ENCODE data around the gene SDC3. TPM values are rescaled to one million over a fixed set of nuclear protein-coding genes. Genes with fewer than 3 reads are reported as not detected.

Gene SDC3
- polyA plus RNA-seq (2013, experiment 1 of 2), result 102 TPM
- 102 TPM for polyA plus RNA-seq (2013, experiment 2 of 2)

- WGBS, result 6% methylated on average over 39 of the region's 68 CpGs
- H3K4me1 ChIP-seq (ENCODE audit: control insufficient read depth, insufficient read depth, low read depth, low read length), result peaks cover 27% of the 10 kb centered on the region
- H4K8ac ChIP-seq (ENCODE audit: low read length), result peak within 1 kb of the TSS; percentile 20
- peak within 1 kb of the TSS; percentile 73 to 83 for H2BK12ac ChIP-seq (ENCODE audit: low read length in 2 of 2)
- no peaks in the 10 kb centered on the region for H3K9me3 ChIP-seq (ENCODE audit: control insufficient read depth, low read length)
- peak within 1 kb of the TSS in 1 of 2 experiments; percentile 87 for H3K23ac ChIP-seq (ENCODE audit: low read length in 2 of 2)
- H4K91ac ChIP-seq (ENCODE audit: low read length), result peak within 1 kb of the TSS; percentile 47
- peak within 1 kb of the TSS; percentile 29 to 92 for H3K14ac ChIP-seq (ENCODE audit: low read length in 2 of 2)
- no peak within 1 kb of the TSS for H2BK15ac ChIP-seq (ENCODE audit: low read depth, poor library complexity, severe bottlenecking)
- DNase-seq, result no peak
- H2BK5ac ChIP-seq (ENCODE audit: low read depth, low read length, poor library complexity, severe bottlenecking), result no peak within 1 kb of the TSS
- no peak within 1 kb of the TSS for H2AK5ac ChIP-seq (ENCODE audit: low read length, severe bottlenecking)
- H3K36me3 ChIP-seq (ENCODE audit: control insufficient read depth in 1 of 2, insufficient read depth in 2 of 2, low read depth in 1 of 2, low read length in 2 of 2), result peaks cover 0 to 3% of the 10 kb centered on the region in 2 experiments
- peak within 1 kb of the TSS; percentile 78 for H3K9ac ChIP-seq (ENCODE audit: low read length)
- H3K27me3 ChIP-seq (ENCODE audit: control insufficient read depth in 1 of 2, insufficient read depth in 1 of 2, low read length in 2 of 2), result peaks cover 0 to 6% of the 10 kb centered on the region in 2 experiments
- H3K4me3 ChIP-seq (ENCODE audit: insufficient read depth in 1 of 2, low read depth in 1 of 2, low read length in 2 of 2), result peak within 1 kb of the TSS; percentile 63 to 78
- peak within 1 kb of the TSS; percentile 53 to 75 for H3K18ac ChIP-seq (ENCODE audit: low read depth in 1 of 2, low read length in 2 of 2)
- H3K4ac ChIP-seq (ENCODE audit: low read depth in 1 of 2, low read length in 2 of 2), result peak within 1 kb of the TSS; percentile 3 to 80
- H3K27ac ChIP-seq (ENCODE audit: low read length, poor library complexity, severe bottlenecking), result no peak within 1 kb of the TSS
- H2AFZ ChIP-seq (ENCODE audit: low read depth, low read length), result peak within 1 kb of the TSS; percentile 57
- H3K4me2 ChIP-seq (ENCODE audit: low read length, poor library complexity, severe bottlenecking), result peak within 1 kb of the TSS; percentile 89
- peak within 1 kb of the TSS; percentile 90 for H2BK120ac ChIP-seq (ENCODE audit: low read depth, low read length)
- peaks cover 10% of the 10 kb centered on the region for H3K79me1 ChIP-seq (replicated peaks; ENCODE audit: low read length, poor library complexity, severe bottlenecking)
Observed at GRCh38 chr1:30908696-30909364, at the start of gene SDC3. Gene SDC3 (minus strand): TSS chr1:30908758. CDS start chr1:30908586, 172 bp downstream.

- H3K4me3 ChIP-seq (ENCODE audit: insufficient read depth in 1 of 2, low read depth in 1 of 2, low read length in 2 of 2), result no peak overlapping the region
- no peak overlapping the region for H3K4ac ChIP-seq (ENCODE audit: low read depth in 1 of 2, low read length in 2 of 2)
- no peak overlapping the region for H3K4me2 ChIP-seq (ENCODE audit: low read length, poor library complexity, severe bottlenecking)
- H3K27ac ChIP-seq (ENCODE audit: low read length, poor library complexity, severe bottlenecking), result no peak overlapping the region
- no peak overlapping the region for H2BK120ac ChIP-seq (ENCODE audit: low read depth, low read length)
- H3K9ac ChIP-seq (ENCODE audit: low read length), result no peak overlapping the region
- peaks cover 12 to 80% of the 10 kb centered on the region in 2 experiments for H3K36me3 ChIP-seq (ENCODE audit: control insufficient read depth in 1 of 2, insufficient read depth in 2 of 2, low read depth in 1 of 2, low read length in 2 of 2)
- H4K91ac ChIP-seq (ENCODE audit: low read length), result no peak overlapping the region
- 97% methylated on average over 3 of the region's 4 CpGs for WGBS
- peaks cover 11% of the 10 kb centered on the region for H3K79me1 ChIP-seq (replicated peaks; ENCODE audit: low read length, poor library complexity, severe bottlenecking)
- H3K27me3 ChIP-seq (ENCODE audit: control insufficient read depth in 1 of 2, insufficient read depth in 1 of 2, low read length in 2 of 2), result no peaks in the 10 kb centered on the region
- no peak overlapping the region for H3K14ac ChIP-seq (ENCODE audit: low read length in 2 of 2)
- no peaks in the 10 kb centered on the region for H3K9me3 ChIP-seq (ENCODE audit: control insufficient read depth, low read length)
- H3K23ac ChIP-seq (ENCODE audit: low read length in 2 of 2), result no peak overlapping the region
- peaks cover 3% of the 10 kb centered on the region for H3K4me1 ChIP-seq (ENCODE audit: control insufficient read depth, insufficient read depth, low read depth, low read length)
- H2BK15ac ChIP-seq (ENCODE audit: low read depth, poor library complexity, severe bottlenecking), result no peak overlapping the region
- H2BK5ac ChIP-seq (ENCODE audit: low read depth, low read length, poor library complexity, severe bottlenecking), result no peak overlapping the region
- H2BK12ac ChIP-seq (ENCODE audit: low read length in 2 of 2), result no peak overlapping the region
- no peak overlapping the region for H2AK5ac ChIP-seq (ENCODE audit: low read length, severe bottlenecking)
- H2AFZ ChIP-seq (ENCODE audit: low read depth, low read length), result no peak overlapping the region
- no peak for DNase-seq
- H4K8ac ChIP-seq (ENCODE audit: low read length), result no peak overlapping the region
- no peak overlapping the region for H3K18ac ChIP-seq (ENCODE audit: low read depth in 1 of 2, low read length in 2 of 2)
Observed at GRCh38 chr1:30957560-30958222, 49.1 kb upstream of the SDC3 start.

GRCh38 chr1:30955448-30956015 is 47.0 kb upstream of the SDC3 start:
- Histone ChIP-seq H3K4me2 (ENCODE audit: low read length, poor library complexity, severe bottlenecking) (no peak overlapping the region), H3K14ac (ENCODE audit: low read length in 2 of 2) (no peak overlapping the region), H2AFZ (ENCODE audit: low read depth, low read length) (no peak overlapping the region), H3K27me3 (ENCODE audit: control insufficient read depth in 1 of 2, insufficient read depth in 1 of 2, low read length in 2 of 2) (no peaks in the 10 kb centered on the region), H2BK15ac (ENCODE audit: low read depth, poor library complexity, severe bottlenecking) (no peak overlapping the region), H3K4ac (ENCODE audit: low read depth in 1 of 2, low read length in 2 of 2) (no peak overlapping the region), H4K91ac (ENCODE audit: low read length) (no peak overlapping the region), H2BK5ac (ENCODE audit: low read depth, low read length, poor library complexity, severe bottlenecking) (no peak overlapping the region), H3K4me3 (ENCODE audit: insufficient read depth in 1 of 2, low read depth in 1 of 2, low read length in 2 of 2) (no peak overlapping the region), H3K27ac (ENCODE audit: low read length, poor library complexity, severe bottlenecking) (peak overlapping the region; percentile 78), H2BK120ac (ENCODE audit: low read depth, low read length) (no peak overlapping the region), H3K4me1 (ENCODE audit: control insufficient read depth, insufficient read depth, low read depth, low read length) (peaks cover 1% of the 10 kb centered on the region), H3K79me1 (replicated peaks; ENCODE audit: low read length, poor library complexity, severe bottlenecking) (peaks cover 17% of the 10 kb centered on the region), H4K8ac (ENCODE audit: low read length) (no peak overlapping the region), H3K23ac (ENCODE audit: low read length in 2 of 2) (no peak overlapping the region), H3K9me3 (ENCODE audit: control insufficient read depth, low read length) (no peaks in the 10 kb centered on the region), H3K36me3 (ENCODE audit: control insufficient read depth in 1 of 2, insufficient read depth in 2 of 2, low read depth in 1 of 2, low read length in 2 of 2) (peaks cover 17 to 82% of the 10 kb centered on the region in 2 experiments), H3K18ac (ENCODE audit: low read depth in 1 of 2, low read length in 2 of 2) (no peak overlapping the region), H2BK12ac (ENCODE audit: low read length in 2 of 2) (no peak overlapping the region), H2AK5ac (ENCODE audit: low read length, severe bottlenecking) (no peak overlapping the region), H3K9ac (ENCODE audit: low read length) (peak overlapping the region; percentile 37)
- no CpG with 5 or more reads among the region's 1 CpG for WGBS
- DNase-seq, result no peak

- Histone ChIP-seq H3K9me3 (ENCODE audit: control insufficient read depth, low read length) (no peaks in the 10 kb centered on the region), H2BK120ac (ENCODE audit: low read depth, low read length) (no peak overlapping the region), H3K27me3 (ENCODE audit: control insufficient read depth in 1 of 2, insufficient read depth in 1 of 2, low read length in 2 of 2) (no peaks in the 10 kb centered on the region), H3K9ac (ENCODE audit: low read length) (no peak overlapping the region), H4K91ac (ENCODE audit: low read length) (no peak overlapping the region), H2AFZ (ENCODE audit: low read depth, low read length) (no peak overlapping the region), H2BK15ac (ENCODE audit: low read depth, poor library complexity, severe bottlenecking) (no peak overlapping the region), H2BK12ac (ENCODE audit: low read length in 2 of 2) (no peak overlapping the region), H3K4me1 (ENCODE audit: control insufficient read depth, insufficient read depth, low read depth, low read length) (peaks cover 1% of the 10 kb centered on the region), H3K18ac (ENCODE audit: low read depth in 1 of 2, low read length in 2 of 2) (no peak overlapping the region), H3K4ac (ENCODE audit: low read depth in 1 of 2, low read length in 2 of 2) (no peak overlapping the region), H3K23ac (ENCODE audit: low read length in 2 of 2) (no peak overlapping the region), H3K27ac (ENCODE audit: low read length, poor library complexity, severe bottlenecking) (no peak overlapping the region), H3K4me3 (ENCODE audit: insufficient read depth in 1 of 2, low read depth in 1 of 2, low read length in 2 of 2) (no peak overlapping the region), H3K79me1 (replicated peaks; ENCODE audit: low read length, poor library complexity, severe bottlenecking) (peaks cover 20% of the 10 kb centered on the region), H4K8ac (ENCODE audit: low read length) (no peak overlapping the region), H3K4me2 (ENCODE audit: low read length, poor library complexity, severe bottlenecking) (no peak overlapping the region), H3K14ac (ENCODE audit: low read length in 2 of 2) (no peak overlapping the region), H2BK5ac (ENCODE audit: low read depth, low read length, poor library complexity, severe bottlenecking) (no peak overlapping the region), H3K36me3 (ENCODE audit: control insufficient read depth in 1 of 2, insufficient read depth in 2 of 2, low read depth in 1 of 2, low read length in 2 of 2) (peaks cover 22 to 79% of the 10 kb centered on the region in 2 experiments), H2AK5ac (ENCODE audit: low read length, severe bottlenecking) (no peak overlapping the region)
- WGBS, result 97% methylated on average over 11 of the region's 11 CpGs
- no peak for DNase-seq
Observed at GRCh38 chr1:30953685-30954084, 45.1 kb upstream of the SDC3 start.

Measured in mesenchymal stem cell (in vitro differentiated cells and primary cell).